Panc1 (cell line): ENCODE measurements around the gene ISYNA1.

Experiments used
- CTCF ChIP-seq: fragments of 450-650 bp; IDR thresholded peaks from 2 replicates; pipeline ENCODE4 v1.5.1; 2017; ENCODE audit warnings: mild to moderate bottlenecking
- POLR2AphosphoS5 ChIP-seq: IDR thresholded peaks from 2 replicates; pipeline ENCODE4 v1.6.1; 2012; ENCODE audit warnings: mild to moderate bottlenecking, low read depth, low read length, moderate library complexity

DNA sequence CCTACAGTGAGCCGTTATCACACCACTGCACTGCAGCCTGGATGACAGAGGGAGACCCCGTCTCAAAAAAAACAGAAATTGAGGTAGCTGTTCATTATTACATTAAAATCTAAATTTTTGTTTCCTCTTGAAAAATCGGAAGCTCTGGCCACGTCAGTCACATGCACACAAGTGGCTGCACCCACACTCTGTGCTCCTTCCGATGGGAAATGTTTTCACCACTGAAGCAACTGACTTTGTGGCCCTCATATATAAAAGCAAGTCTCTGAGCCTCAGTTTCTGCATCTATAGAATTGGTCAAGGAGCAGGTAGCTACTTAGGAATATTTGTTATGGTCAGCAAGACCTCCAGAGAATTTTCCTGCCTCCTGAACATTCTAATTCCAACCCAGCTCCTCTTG lies 45.0 kb downstream of the ISYNA1 start:
- no peak for TF ChIP-seq CTCF
- no peak for TF ChIP-seq POLR2AphosphoS5
